GM21825 (cell line): Measurements from ENCODE around the gene SELENOO.

Source experiments
- ATAC-seq: cut with Tn5 transposase; IDR thresholded peaks from one replicate; pipeline ENCODE4 v1.9.1; 2021; ENCODE audit warnings: mild to moderate bottlenecking, moderate library complexity; ENCODE audit not compliant: unreplicated experiment

Gene SELENOO

GRCh38 chr22:50216055-50216683, 15.4 kb downstream of the SELENOO start:
- ATAC-seq = no peak

GRCh38 chr22:50216684-50217520, 16.1 kb downstream of the SELENOO start:
- no peak for ATAC-seq

- no peak for ATAC-seq
Observed at GRCh38 chr22:50217543-50218152, 16.8 kb downstream of the SELENOO start.

- ATAC-seq = no peak
Observed at GRCh38 chr22:50218153-50218995, 17.6 kb downstream of the SELENOO start.

- ATAC-seq = no peak
Observed at GRCh38 chr22:50218996-50219727, 18.4 kb downstream of the SELENOO start.

- no peak for ATAC-seq
Observed at GRCh38 chr22:50219800-50220602, 19.2 kb downstream of the SELENOO start.

GRCh38 chr22:50220603-50221409, 20.0 kb downstream of the SELENOO start:
- no peak for ATAC-seq

GRCh38 chr22:50221410-50222300, 20.8 kb downstream of the SELENOO start:
- ATAC-seq = no peak

GRCh38 chr22:50222508-50222907, 21.7 kb downstream of the SELENOO start:
- ATAC-seq = no peak

- ATAC-seq = no peak
Observed at GRCh38 chr22:50224071-50224470, 23.3 kb downstream of the SELENOO start.

- ATAC-seq = no peak
Observed at GRCh38 chr22:50225200-50225969, 24.6 kb downstream of the SELENOO start.

GRCh38 chr22:50226063-50226874, 25.5 kb downstream of the SELENOO start:
- no peak for ATAC-seq

- ATAC-seq = no peak
Observed at GRCh38 chr22:50226875-50227165, 26.0 kb downstream of the SELENOO start.

GRCh38 chr22:50227579-50228215, 26.9 kb downstream of the SELENOO start:
- no peak for ATAC-seq

- ATAC-seq = no peak
Observed at GRCh38 chr22:50228366-50228765, 27.6 kb downstream of the SELENOO start.

GRCh38 chr22:50229370-50229769, 28.6 kb downstream of the SELENOO start:
- no peak for ATAC-seq
